ENCODE measurements around the gene SDK1.

DNA sequence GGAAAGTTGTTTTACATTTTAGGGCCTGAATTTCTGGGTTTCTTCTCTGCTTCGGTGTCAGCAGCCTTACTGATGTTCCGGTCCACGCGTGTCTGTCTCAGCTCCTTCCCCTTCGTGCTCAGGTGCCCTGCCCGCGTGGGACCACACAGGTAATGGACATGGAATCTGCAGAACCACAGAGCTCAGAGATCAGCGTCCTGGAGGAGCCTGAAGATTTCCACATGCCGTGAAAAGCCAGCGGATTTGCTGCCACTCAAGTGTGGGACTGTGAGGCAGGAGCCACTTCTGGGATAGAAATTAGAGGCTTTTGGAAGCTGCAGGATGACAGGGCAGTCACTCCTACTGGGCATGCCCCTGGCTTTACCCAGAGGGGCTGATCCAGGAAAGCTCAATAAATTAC lies 714.9 kb downstream of the SDK1 start:
- TF ChIP-seq, protein P1, sequence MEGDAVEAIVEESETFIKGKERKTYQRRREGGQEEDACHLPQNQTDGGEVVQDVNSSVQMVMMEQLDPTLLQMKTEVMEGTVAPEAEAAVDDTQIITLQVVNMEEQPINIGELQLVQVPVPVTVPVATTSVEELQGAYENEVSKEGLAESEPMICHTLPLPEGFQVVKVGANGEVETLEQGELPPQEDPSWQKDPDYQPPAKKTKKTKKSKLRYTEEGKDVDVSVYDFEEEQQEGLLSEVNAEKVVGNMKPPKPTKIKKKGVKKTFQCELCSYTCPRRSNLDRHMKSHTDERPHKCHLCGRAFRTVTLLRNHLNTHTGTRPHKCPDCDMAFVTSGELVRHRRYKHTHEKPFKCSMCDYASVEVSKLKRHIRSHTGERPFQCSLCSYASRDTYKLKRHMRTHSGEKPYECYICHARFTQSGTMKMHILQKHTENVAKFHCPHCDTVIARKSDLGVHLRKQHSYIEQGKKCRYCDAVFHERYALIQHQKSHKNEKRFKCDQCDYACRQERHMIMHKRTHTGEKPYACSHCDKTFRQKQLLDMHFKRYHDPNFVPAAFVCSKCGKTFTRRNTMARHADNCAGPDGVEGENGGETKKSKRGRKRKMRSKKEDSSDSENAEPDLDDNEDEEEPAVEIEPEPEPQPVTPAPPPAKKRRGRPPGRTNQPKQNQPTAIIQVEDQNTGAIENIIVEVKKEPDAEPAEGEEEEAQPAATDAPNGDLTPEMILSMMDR (IDR thresholded peaks at IDR 0.05), result no peak
- TF ChIP-seq NFYB (CRISPR knock-in tag; conservative IDR thresholded peaks at IDR 0.05; ENCODE audit: low read depth) (no peak), SP1 (CRISPR knock-in tag; conservative IDR thresholded peaks at IDR 0.05) (no peak), MXD4 (CRISPR knock-in tag; IDR thresholded peaks at IDR 0.05; ENCODE audit: borderline replicate concordance) (no peak)
- TF ChIP-seq, protein P2, sequence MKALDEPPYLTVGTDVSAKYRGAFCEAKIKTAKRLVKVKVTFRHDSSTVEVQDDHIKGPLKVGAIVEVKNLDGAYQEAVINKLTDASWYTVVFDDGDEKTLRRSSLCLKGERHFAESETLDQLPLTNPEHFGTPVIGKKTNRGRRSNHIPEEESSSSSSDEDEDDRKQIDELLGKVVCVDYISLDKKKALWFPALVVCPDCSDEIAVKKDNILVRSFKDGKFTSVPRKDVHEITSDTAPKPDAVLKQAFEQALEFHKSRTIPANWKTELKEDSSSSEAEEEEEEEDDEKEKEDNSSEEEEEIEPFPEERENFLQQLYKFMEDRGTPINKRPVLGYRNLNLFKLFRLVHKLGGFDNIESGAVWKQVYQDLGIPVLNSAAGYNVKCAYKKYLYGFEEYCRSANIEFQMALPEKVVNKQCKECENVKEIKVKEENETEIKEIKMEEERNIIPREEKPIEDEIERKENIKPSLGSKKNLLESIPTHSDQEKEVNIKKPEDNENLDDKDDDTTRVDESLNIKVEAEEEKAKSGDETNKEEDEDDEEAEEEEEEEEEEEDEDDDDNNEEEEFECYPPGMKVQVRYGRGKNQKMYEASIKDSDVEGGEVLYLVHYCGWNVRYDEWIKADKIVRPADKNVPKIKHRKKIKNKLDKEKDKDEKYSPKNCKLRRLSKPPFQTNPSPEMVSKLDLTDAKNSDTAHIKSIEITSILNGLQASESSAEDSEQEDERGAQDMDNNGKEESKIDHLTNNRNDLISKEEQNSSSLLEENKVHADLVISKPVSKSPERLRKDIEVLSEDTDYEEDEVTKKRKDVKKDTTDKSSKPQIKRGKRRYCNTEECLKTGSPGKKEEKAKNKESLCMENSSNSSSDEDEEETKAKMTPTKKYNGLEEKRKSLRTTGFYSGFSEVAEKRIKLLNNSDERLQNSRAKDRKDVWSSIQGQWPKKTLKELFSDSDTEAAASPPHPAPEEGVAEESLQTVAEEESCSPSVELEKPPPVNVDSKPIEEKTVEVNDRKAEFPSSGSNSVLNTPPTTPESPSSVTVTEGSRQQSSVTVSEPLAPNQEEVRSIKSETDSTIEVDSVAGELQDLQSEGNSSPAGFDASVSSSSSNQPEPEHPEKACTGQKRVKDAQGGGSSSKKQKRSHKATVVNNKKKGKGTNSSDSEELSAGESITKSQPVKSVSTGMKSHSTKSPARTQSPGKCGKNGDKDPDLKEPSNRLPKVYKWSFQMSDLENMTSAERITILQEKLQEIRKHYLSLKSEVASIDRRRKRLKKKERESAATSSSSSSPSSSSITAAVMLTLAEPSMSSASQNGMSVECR (CRISPR knock-in tag; IDR thresholded peaks at IDR 0.05; ENCODE audit: borderline replicate concordance), result no peak
- TF ChIP-seq, protein P3, sequence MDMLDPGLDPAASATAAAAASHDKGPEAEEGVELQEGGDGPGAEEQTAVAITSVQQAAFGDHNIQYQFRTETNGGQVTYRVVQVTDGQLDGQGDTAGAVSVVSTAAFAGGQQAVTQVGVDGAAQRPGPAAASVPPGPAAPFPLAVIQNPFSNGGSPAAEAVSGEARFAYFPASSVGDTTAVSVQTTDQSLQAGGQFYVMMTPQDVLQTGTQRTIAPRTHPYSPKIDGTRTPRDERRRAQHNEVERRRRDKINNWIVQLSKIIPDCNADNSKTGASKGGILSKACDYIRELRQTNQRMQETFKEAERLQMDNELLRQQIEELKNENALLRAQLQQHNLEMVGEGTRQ (CRISPR knock-in tag; IDR thresholded peaks at IDR 0.05), result no peak

Measured in WTC11 (cell line).